ENCODE data around the gene OR5A2.
"Not testable (repeated sequence)": the region's sequence is repeated elsewhere in the genome, so short reads cannot be mapped to it uniquely, and the experiment has no call there.

The OR5A2 gene

DNA sequence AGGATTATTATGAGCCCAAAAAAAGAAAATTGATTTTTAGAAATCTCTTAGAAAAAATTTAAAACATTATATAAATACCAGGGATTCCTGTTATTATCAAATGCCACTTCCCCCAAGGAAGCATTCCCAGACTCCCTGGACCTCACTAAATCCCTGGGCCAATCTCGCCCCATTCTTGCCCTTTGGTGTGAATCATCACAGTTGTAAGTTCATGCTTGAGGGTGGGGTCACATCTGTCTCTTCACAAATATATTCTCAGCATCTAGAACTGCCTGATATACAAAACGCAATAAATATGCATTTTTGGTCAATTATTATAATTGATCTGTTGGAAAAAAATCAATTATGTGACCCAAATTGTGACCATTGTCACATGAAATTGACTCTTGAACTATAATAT, 22.3 kb upstream of the OR5A2 start:
- no peak for DNase-seq (ENCODE audit: low read depth)

GRCh38 chr11:59445624-59446023, 19.4 kb upstream of the OR5A2 start:
- not testable (repeated sequence) for H3K4me3 ChIP-seq (ENCODE audit: control insufficient read depth, low read depth, low read length); DNase-seq (ENCODE audit: low read depth)

More for the DNA sequence above, 22.3 kb upstream of the OR5A2 start:
- H3K4me3 ChIP-seq (ENCODE audit: control insufficient read depth, low read depth, low read length), result no peak overlapping the region
- no peak for TF ChIP-seq CTCF (conservative IDR thresholded peaks at IDR 0.05; ENCODE audit: control insufficient read depth, insufficient read depth, low read depth, low read length)

- no peak for TF ChIP-seq CTCF (conservative IDR thresholded peaks at IDR 0.05; ENCODE audit: control insufficient read depth, insufficient read depth, low read depth, low read length)
- no peak overlapping the region for H3K4me3 ChIP-seq (ENCODE audit: control insufficient read depth, low read depth, low read length)
- no peak for DNase-seq (ENCODE audit: low read depth)
These were observed 11.6 kb upstream of the OR5A2 start for GRCh38 chr11:59437770-59438169.

- DNase-seq (ENCODE audit: low read depth), result no peak
- TF ChIP-seq CTCF (conservative IDR thresholded peaks at IDR 0.05; ENCODE audit: control insufficient read depth, insufficient read depth, low read depth, low read length), result no peak
- no peak within 1 kb of the TSS for H3K4me3 ChIP-seq (ENCODE audit: control insufficient read depth, low read depth, low read length)
These were observed 10.0 kb upstream of the OR5A2 start, which contains the start of gene OR5A1 for GRCh38 chr11:59436169-59436568. TSS of gene OR5A1 (plus strand) at chr11:59436469. CDS start at chr11:59443169, 6,700 bp downstream.

- DNase-seq (ENCODE audit: low read depth), result peak; percentile 58
These were observed 3.8 kb upstream of the OR5A2 start for GRCh38 chr11:59429924-59430516.

DNA sequence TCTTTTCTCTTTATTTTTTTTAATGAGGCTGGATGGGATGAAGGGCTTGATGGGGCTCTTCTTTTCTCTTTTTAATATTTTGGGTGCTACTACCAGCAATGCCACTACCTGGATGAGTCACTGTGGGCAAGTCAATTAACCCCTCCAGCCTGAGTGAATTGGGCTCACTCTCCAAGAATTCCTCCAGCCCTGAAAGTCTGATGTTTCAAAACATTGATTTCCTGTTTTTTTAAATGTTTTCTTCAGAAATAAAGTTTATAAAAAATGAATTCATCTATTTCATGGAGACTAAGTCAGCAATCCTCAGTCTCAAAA, 812 bp upstream of the OR5A2 start:
- no peak for DNase-seq (ENCODE audit: low read depth)
- TF ChIP-seq CTCF (conservative IDR thresholded peaks at IDR 0.05; ENCODE audit: control insufficient read depth, insufficient read depth, low read depth, low read length), result no peak
- no peak overlapping the region for H3K4me3 ChIP-seq (ENCODE audit: control insufficient read depth, low read depth, low read length)

More at GRCh38 chr11:59429924-59430516, 3.8 kb upstream of the OR5A2 start:
- no peak overlapping the region for H3K4me3 ChIP-seq (ENCODE audit: control insufficient read depth, low read depth, low read length)
- TF ChIP-seq CTCF (conservative IDR thresholded peaks at IDR 0.05; ENCODE audit: control insufficient read depth, insufficient read depth, low read depth, low read length), result peak; percentile 87

GRCh38 chr11:59425131-59425530, 1.1 kb downstream of the OR5A2 start:
- DNase-seq (ENCODE audit: low read depth), result no peak
- H3K4me3 ChIP-seq (ENCODE audit: control insufficient read depth, low read depth, low read length), result no peak overlapping the region
- no peak for TF ChIP-seq CTCF (conservative IDR thresholded peaks at IDR 0.05; ENCODE audit: control insufficient read depth, insufficient read depth, low read depth, low read length)

Data from fibroblast of mammary gland (primary cell).